ENCODE measurements around the gene FCHSD2.

Gene FCHSD2

GRCh38 chr11:73158356-73159051 is 16.4 kb upstream of the FCHSD2 start:
- H3K4me3 ChIP-seq (ENCODE audit: low read depth, low read length): no peak overlapping the region
- no peak for DNase-seq (ENCODE audit: low read depth)
- no peak for TF ChIP-seq CTCF (IDR thresholded peaks at IDR 0.05; ENCODE audit: low read depth, low read length, missing control alignments)
- in situ Hi-C loops (cut with HindIII; ENCODE audit: low sequenced_read_pairs): no loop called here

GRCh38 chr11:73157101-73158010 is 15.2 kb upstream of the FCHSD2 start:
- H3K4me3 ChIP-seq (ENCODE audit: low read depth, low read length): no peak overlapping the region
- DNase-seq (ENCODE audit: low read depth): no peak
- in situ Hi-C loops (cut with HindIII; ENCODE audit: low sequenced_read_pairs): no loop called here
- no peak for TF ChIP-seq CTCF (IDR thresholded peaks at IDR 0.05; ENCODE audit: low read depth, low read length, missing control alignments)

- DNase-seq (ENCODE audit: low read depth): no peak
- no peak overlapping the region for H3K4me3 ChIP-seq (ENCODE audit: low read depth, low read length)
- in situ Hi-C loops (cut with HindIII; ENCODE audit: low sequenced_read_pairs): no loop called here
- TF ChIP-seq CTCF (IDR thresholded peaks at IDR 0.05; ENCODE audit: low read depth, low read length, missing control alignments): no peak
Observed at GRCh38 chr11:73156686-73157085, 14.6 kb upstream of the FCHSD2 start.

- in situ Hi-C loops (cut with HindIII; ENCODE audit: low sequenced_read_pairs): no loop called here
- DNase-seq (ENCODE audit: low read depth): no peak
- no peak overlapping the region for H3K4me3 ChIP-seq (ENCODE audit: low read depth, low read length)
- TF ChIP-seq CTCF (IDR thresholded peaks at IDR 0.05; ENCODE audit: low read depth, low read length, missing control alignments): no peak
Observed at GRCh38 chr11:73156114-73156513, 14.0 kb upstream of the FCHSD2 start.

- TF ChIP-seq CTCF (IDR thresholded peaks at IDR 0.05; ENCODE audit: low read depth, low read length, missing control alignments): no peak
- DNase-seq (ENCODE audit: low read depth): no peak
- H3K4me3 ChIP-seq (ENCODE audit: low read depth, low read length): no peak overlapping the region
- in situ Hi-C loops (cut with HindIII; ENCODE audit: low sequenced_read_pairs): no loop called here
Observed at GRCh38 chr11:73155102-73155501, 13.0 kb upstream of the FCHSD2 start.

GRCh38 chr11:73154178-73154577 is 12.1 kb upstream of the FCHSD2 start:
- in situ Hi-C loops (cut with HindIII; ENCODE audit: low sequenced_read_pairs): no loop called here
- DNase-seq (ENCODE audit: low read depth): no peak
- H3K4me3 ChIP-seq (ENCODE audit: low read depth, low read length): no peak overlapping the region
- no peak for TF ChIP-seq CTCF (IDR thresholded peaks at IDR 0.05; ENCODE audit: low read depth, low read length, missing control alignments)

Data from astrocyte of the cerebellum (primary cell).